Measurements from ENCODE around the gene USP10. TPM values are rescaled to one million over a fixed set of nuclear protein-coding genes. Genes with fewer than 3 reads are reported as not detected.
A peak's percentile ranks its signal among the peaks of the same experiment; 100 is the strongest.
"Not testable (repeated sequence)": the region's sequence is repeated elsewhere in the genome, so short reads cannot be mapped to it uniquely, and the experiment has no call there.

Gene USP10
- polyA plus RNA-seq, 5 donors = 70.2 to 92.2 (median 88.6) TPM

DNA sequence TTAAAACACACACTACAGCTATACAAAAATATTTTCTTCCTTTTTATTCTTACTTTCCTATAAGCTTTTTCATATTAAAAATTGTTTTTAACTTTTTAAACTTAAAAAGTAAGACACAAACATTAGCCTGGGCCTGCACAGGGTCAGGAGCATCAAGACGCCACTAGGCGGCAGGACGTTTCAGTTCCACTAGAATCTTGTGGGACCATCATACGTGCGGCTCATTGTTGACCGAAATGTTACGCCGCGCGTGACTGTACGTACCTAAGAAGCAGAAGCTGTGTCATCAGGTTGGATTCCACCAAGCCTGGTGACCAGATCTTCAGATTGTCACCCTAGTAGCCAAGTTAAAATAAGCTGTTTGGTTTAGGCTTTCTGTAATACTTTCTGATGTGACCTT lies 47.1 kb downstream of the USP10 start:
- no peak for DNase-seq

DNA sequence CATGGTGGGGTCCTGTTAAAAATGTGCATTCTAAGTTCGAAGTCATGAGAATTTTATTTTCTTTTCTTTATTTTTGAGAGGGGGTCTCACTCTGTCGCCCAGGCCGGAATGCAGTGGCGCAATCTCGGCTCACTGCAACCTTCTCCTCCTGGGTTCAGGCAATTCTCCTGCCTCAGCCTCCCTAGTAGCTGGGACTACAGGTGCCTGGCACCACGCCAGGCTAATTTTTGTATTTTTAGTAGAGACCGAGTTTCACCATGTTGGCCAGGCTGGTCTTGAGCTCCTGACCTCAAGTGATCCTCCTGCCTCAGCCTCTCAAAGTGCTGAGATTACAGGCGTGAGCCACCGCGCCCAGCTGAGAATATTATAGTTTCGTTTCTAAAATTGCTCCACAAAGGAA lies 48.4 kb downstream of the USP10 start:
- not testable (repeated sequence) for DNase-seq

GRCh38 chr16:84749072-84749471 lies 49.3 kb downstream of the USP10 start:
- no peak for DNase-seq

GRCh38 chr16:84749815-84750214 lies 50.0 kb downstream of the USP10 start:
- DNase-seq = no peak

DNA sequence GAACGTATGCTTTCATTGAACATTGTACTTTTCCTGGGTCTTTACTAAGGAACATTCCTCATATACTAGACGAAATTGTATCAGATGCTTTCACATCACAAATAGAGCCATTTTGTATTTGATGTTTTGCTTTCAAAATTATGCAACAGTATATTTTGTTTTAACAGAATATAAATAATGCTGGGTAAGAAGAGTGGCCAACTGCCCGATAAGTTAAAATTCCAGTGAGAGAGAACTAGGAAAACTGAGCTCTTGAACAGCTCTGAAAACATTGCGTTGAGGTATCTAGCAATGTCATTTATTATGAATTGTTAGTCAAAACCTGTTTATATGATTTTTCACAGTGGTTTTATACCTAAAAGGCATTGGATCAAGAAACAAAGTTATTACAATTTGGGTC lies 50.8 kb downstream of the USP10 start:
- DNase-seq = no peak

GRCh38 chr16:84751241-84751640 lies 51.4 kb downstream of the USP10 start:
- no peak for DNase-seq

DNA sequence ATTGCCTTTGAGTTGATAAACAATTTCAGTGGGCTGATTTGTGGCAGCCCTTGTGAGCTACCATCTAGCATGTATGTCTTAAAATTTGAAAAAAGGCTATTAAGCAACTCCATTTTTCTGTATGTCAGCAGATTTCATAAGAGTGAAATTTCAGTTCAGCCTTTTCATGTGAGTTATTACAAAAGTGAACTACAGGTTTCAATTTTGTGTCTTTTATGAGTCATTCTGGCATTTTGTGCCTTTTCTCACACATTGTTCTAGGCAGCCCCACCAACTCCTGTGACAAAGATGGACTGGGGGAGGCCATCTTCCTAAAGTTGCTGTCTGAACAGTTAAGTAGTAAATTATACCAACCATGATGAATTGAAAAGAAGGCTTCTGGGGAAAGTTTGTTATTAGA lies 52.1 kb downstream of the USP10 start:
- no peak for DNase-seq

DNA sequence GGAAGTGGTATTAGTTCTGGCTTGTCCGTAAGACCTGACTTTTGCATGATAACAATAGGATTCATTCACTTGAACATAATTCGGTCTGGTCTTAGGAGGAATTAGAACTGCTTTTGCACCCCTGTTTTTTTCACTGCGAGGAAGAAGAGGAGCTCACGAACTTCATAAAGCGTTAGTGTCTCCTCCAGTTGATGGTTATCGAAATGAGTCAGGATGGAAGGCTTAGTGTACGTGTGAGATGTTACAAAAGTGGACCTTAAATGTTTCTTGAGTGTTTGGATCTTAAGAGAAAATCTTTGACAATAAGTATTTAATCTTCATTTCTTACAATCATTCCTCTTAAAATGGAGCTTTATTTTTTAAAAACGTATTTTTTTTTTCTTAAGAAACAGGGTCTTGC lies 52.8 kb downstream of the USP10 start:
- no peak for DNase-seq

- DNase-seq = no peak
Observed at GRCh38 chr16:84753412-84754326, 53.9 kb downstream of the USP10 start.

DNA sequence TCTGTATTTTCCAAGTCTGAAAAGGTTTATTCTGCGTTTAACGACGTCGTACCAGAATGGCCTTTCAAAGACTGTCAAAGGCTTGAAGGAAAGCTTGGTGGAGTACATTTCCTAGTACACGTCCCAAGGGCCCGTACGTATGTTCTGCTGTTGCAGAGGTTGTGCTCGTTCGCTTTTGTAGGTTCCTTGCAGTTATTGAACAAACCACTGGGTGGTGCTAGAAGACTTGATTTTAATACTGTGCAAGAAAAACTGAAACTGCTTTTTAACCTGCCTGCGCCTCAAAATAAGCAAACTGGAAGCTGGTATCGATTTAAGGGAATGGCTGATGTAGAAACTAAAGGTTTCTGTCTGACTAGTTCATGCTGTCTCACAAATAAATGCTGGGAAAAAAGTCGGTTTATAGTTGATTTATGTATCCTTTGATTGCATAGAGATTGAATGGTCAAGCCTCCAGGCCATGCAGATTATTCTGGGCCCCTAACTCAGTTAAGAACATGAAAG lies 54.6 kb downstream of the USP10 start:
- peak; percentile 60 to 81 for DNase-seq

DNA sequence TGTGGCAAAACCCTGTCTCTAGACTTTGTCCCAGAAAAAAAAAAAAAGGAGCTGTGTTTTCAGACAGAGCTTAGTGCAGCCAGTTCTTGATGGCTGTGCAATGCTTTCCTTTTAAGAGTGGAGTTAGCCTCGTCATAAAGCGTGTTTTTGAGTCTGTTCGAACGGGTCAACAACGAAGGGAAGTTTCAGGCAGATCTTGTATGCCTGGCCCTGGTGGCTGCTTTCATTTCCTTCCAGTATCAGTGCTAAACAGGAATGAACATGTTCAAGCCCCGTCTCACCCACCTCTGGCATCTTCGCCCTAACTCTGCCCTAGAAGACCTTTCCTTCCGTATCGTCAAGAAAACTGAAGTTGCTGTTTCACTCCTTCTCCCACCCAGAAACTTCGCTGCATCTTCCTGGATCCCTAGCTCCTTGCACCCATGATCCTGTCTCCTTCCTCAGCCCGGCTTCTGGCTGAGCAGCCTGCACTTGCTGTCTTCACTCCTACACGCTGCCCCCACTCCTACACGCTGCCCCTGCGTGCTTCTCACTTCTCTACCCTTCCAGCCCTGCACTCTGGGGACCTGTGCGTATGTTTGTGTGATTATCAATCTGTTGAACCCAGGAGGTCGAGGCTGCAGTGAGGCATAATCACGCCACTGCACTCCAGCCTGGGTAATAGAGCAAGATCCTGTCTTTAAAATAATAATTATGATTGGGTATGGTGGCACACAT lies 55.3 kb downstream of the USP10 start:
- no peak for DNase-seq

GRCh38 chr16:84756830-84757229 lies 57.0 kb downstream of the USP10 start:
- no peak for DNase-seq

- no peak for DNase-seq
Observed at GRCh38 chr16:84758627-84759026, 58.8 kb downstream of the USP10 start.

DNA sequence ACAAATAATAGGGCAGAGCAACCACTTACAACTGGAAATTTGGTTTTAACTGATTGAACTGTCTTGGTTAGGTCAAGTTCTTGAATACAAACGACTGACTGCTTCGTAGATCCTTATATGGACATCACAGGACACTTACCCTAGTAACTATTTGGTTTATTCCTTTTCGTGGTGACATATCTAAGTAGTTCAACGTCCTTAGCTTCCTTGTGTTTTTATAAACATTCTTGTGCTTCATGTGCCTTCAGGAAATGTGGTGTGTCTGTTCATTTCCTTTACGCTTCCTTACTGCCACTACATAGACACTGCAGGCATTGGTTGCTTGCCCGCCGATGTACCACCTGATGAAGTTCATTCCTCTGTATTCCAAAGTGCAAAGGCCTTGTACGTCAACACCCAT lies 59.3 kb downstream of the USP10 start:
- DNase-seq = no peak

GRCh38 chr16:84759906-84760305 lies 60.1 kb downstream of the USP10 start:
- no peak for DNase-seq

GRCh38 chr16:84761448-84762368 lies 61.9 kb downstream of the USP10 start:
- no peak for DNase-seq

GRCh38 chr16:84763164-84763563 lies 63.4 kb downstream of the USP10 start:
- DNase-seq = no peak

- no peak for DNase-seq
Observed at GRCh38 chr16:84763629-84764028, 63.8 kb downstream of the USP10 start.

GRCh38 chr16:84764970-84765369 lies 65.2 kb downstream of the USP10 start:
- no peak for DNase-seq

DNA sequence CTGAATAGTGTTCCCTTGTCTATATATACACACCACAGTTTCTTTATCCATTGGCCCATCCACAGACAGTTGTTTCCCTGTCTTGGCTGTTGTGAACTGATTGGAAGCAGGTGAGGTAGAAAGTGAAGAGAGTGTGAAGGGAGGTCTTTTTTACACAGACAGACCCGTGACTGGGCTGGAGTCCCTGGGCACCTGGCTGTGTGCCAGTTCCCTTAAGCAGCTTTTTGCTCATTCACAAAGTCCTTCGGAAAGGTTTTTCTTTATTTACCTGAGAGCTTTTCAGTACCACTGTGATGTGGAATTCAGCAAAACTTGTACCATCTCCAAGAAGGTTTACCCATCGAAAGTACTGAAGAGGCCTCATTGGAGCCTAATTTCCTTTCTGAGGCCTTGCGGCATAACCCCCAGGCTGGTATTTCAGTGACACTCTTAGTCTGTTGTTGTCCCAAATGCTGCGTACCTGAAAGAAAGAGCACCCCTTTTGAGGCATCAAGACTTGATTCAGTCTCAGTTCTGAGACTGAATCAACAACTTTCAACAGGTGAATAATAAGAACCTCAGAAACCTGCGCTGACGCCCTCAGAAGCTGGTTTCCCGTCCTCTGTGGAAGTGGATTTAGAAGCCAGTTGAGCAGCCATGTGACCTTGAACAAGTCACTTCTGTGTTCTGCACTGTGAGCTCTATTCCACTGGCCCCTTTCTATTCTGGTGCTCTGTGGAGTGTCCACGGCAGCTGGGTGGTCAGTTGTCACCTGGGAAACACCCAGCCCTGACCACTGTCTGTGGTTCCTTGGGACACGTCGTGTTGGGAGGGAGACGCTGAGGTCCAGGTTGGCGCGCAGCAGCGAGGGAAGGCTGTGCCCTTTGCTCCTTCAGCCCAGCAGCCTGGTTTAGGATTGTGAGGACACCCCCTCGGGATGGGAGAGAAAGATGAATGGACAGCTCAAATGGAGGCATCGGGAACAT lies 66.1 kb downstream of the USP10 start:
- DNase-seq = no peak
